B cell (primary cell): ENCODE data around the gene NPR1.

ENCODE experiments used
- EZH2 ChIP-seq: IDR thresholded peaks from 2 replicates; pipeline ENCODE4 v1.6.1; 2012; ENCODE audit warnings: borderline replicate concordance, low read depth, mild to moderate bottlenecking, moderate library complexity, low read length; ENCODE audit not compliant: insufficient read depth, poor library complexity, severe bottlenecking
- TF ChIP-seq, protein P1 (sequence below): fragments of 200-600 bp; IDR thresholded peaks from one replicate; pipeline ENCODE4 v1.8.0; 2022; ENCODE audit warnings: antibody characterized with exemption, mild to moderate bottlenecking

DNA sequence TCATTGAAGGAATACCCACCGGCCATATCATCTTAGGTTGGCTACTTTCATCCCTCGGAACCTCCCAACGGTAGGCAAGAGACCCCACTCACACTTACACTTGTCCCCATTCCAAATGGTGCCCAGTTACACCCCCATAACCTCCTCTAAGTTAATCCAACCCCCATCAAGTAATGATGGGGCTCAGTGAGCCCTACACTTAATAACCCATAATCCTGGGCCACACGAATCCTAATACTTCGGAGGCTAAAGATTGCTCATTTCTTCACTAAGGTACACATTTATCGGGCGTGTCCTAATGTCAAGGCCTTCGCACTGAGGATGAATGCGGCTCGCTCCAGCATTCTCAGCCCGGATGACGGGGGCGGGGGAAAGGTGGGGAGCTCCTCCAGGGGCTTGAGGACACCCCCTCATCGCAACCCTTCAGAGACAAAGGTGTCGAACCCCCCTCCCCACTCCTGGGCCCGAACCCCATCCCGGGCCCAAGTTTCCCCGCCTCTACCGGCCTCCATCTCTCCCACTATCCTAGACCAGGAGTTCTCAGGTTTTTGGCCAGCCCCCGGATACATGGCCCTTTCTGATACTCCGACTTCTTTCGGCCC lies 8.1 kb upstream of the NPR1 start:
- TF ChIP-seq, protein P1, sequence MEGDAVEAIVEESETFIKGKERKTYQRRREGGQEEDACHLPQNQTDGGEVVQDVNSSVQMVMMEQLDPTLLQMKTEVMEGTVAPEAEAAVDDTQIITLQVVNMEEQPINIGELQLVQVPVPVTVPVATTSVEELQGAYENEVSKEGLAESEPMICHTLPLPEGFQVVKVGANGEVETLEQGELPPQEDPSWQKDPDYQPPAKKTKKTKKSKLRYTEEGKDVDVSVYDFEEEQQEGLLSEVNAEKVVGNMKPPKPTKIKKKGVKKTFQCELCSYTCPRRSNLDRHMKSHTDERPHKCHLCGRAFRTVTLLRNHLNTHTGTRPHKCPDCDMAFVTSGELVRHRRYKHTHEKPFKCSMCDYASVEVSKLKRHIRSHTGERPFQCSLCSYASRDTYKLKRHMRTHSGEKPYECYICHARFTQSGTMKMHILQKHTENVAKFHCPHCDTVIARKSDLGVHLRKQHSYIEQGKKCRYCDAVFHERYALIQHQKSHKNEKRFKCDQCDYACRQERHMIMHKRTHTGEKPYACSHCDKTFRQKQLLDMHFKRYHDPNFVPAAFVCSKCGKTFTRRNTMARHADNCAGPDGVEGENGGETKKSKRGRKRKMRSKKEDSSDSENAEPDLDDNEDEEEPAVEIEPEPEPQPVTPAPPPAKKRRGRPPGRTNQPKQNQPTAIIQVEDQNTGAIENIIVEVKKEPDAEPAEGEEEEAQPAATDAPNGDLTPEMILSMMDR = no peak
- TF ChIP-seq EZH2 = no peak
